GM21619 (cell line): Measurements from ENCODE around the gene CAMTA1.

ENCODE experiments used
- ATAC-seq: cut with Tn5 transposase; IDR thresholded peaks from one replicate; pipeline ENCODE4 v1.9.1; 2021; ENCODE audit not compliant: unreplicated experiment

CAMTA1 gene

GRCh38 chr1:7222695-7223015 lies 437.4 kb downstream of the CAMTA1 start:
- no peak for ATAC-seq

GRCh38 chr1:7223334-7224080 lies 438.3 kb downstream of the CAMTA1 start:
- no peak for ATAC-seq

GRCh38 chr1:7224081-7224534 lies 438.9 kb downstream of the CAMTA1 start:
- ATAC-seq: no peak

- ATAC-seq: no peak
Observed at GRCh38 chr1:7224644-7225043, 439.4 kb downstream of the CAMTA1 start.

- no peak for ATAC-seq
Observed at GRCh38 chr1:7225711-7226505, 440.7 kb downstream of the CAMTA1 start.

- no peak for ATAC-seq
Observed at GRCh38 chr1:7227654-7228053, 442.4 kb downstream of the CAMTA1 start.

GRCh38 chr1:7228252-7228961 lies 443.2 kb downstream of the CAMTA1 start:
- no peak for ATAC-seq

- no peak for ATAC-seq
Observed at GRCh38 chr1:7229186-7229585, 443.9 kb downstream of the CAMTA1 start.

- ATAC-seq: no peak
Observed at GRCh38 chr1:7229696-7230631, 444.7 kb downstream of the CAMTA1 start.

GRCh38 chr1:7232441-7233236 lies 447.4 kb downstream of the CAMTA1 start:
- ATAC-seq: no peak

- no peak for ATAC-seq
Observed at GRCh38 chr1:7233237-7233540, 447.9 kb downstream of the CAMTA1 start.

GRCh38 chr1:7233646-7234470 lies 448.6 kb downstream of the CAMTA1 start:
- ATAC-seq: no peak

- ATAC-seq: no peak
Observed at GRCh38 chr1:7234471-7234755, 449.2 kb downstream of the CAMTA1 start.

GRCh38 chr1:7235871-7236517 lies 450.7 kb downstream of the CAMTA1 start:
- ATAC-seq: no peak

- no peak for ATAC-seq
Observed at GRCh38 chr1:7236844-7237515, 451.7 kb downstream of the CAMTA1 start.

- ATAC-seq: no peak
Observed at GRCh38 chr1:7247158-7247557, 461.9 kb downstream of the CAMTA1 start.

- ATAC-seq: no peak
Observed at GRCh38 chr1:7247791-7248548, 462.7 kb downstream of the CAMTA1 start.
